A549 (cell line): ENCODE data around the gene LPAR1. TPM values are rescaled to one million over a fixed set of nuclear protein-coding genes. Genes with fewer than 3 reads are reported as not detected.

Experiments
- ATAC-seq, 2 experiments: fragments of 200-7000 bp in 1 of 2; fragments of >200 bp in 1 of 2; cut with Nextera tagmentation in 1 of 2; cut with Tn5 transposase in 1 of 2; 3 replicates each; pipeline versions ENCODE4 v1.8.0 to v1.9.1; 2018 to 2020; ENCODE audit warnings: mild to moderate bottlenecking in 1 of 2, moderate library complexity in 1 of 2
- CTCF ChIA-PET: fragments of 300-600 bp; sonication (Branson Sonifier 250); formaldehyde crosslinking; extraction: SDS; loops from one replicate; lab custom pipeline; 2021; ENCODE audit warnings: antibody characterized with exemption, inconsistent platforms; lab: Yijun Ruan, JAX
- POLR2A ChIA-PET: fragments of 350-600 bp; formaldehyde crosslinking; extraction: SDS; loops from one replicate; lab custom pipeline; 2021; ENCODE audit warnings: antibody characterized with exemption, inconsistent platforms; lab: Yijun Ruan, JAX
- DNase-seq, 2 experiments: peaks; one replicate each; pipeline versions ENCODE4 v3.0.0 to v3.0.0-alpha.2; 2011 to 2016; ENCODE audit warnings: low read depth in 1 of 2, low spot score in 1 of 2
- FAIRE-seq: peaks from 2 replicates; lab custom pipeline; 2011; peaks lifted over from hg19 to GRCh38; lab: Jason Lieb, UNC
- H3K27ac ChIP-seq, 2 experiments: fragments of >200 bp; sonication (Bioruptor Twin); formaldehyde crosslinking; 3 replicates each; pipeline ENCODE4 v1.5.1; 2016 to 2017
- H3K4me1 ChIP-seq: fragments of >200 bp; sonication (Bioruptor Twin); formaldehyde crosslinking; 3 replicates; pipeline ENCODE4 v1.6.1; 2016
- H3K4me2 ChIP-seq: fragments of >200 bp; sonication (Bioruptor Twin); formaldehyde crosslinking; 3 replicates; pipeline ENCODE4 v1.6.1; 2016
- H3K4me3 ChIP-seq: fragments of >200 bp; sonication (Bioruptor Twin); formaldehyde crosslinking; 3 replicates; pipeline ENCODE4 v1.5.1; 2016
- H3K9me3 ChIP-seq: fragments of >200 bp; sonication (Bioruptor Twin); formaldehyde crosslinking; 3 replicates; pipeline ENCODE4 v1.6.1; 2016
- BHLHE40 ChIP-seq: IDR thresholded peaks from 2 replicates; pipeline ENCODE4 v1.6.1; 2012; ENCODE audit warnings: low read depth, low read length, inconsistent platforms
- CBX2 ChIP-seq: fragments of 200-600 bp; sonication (generic); IDR thresholded peaks from 2 replicates; pipeline ENCODE4 v1.6.1; 2016; ENCODE audit warnings: low read depth, mild to moderate bottlenecking, borderline replicate concordance
- CBX8 ChIP-seq: fragments of 200-600 bp; sonication (generic); IDR thresholded peaks from 2 replicates; pipeline ENCODE4 v1.6.1; 2016
- CEBPB ChIP-seq, 2 experiments: fragments of >200 bp in 1 of 2; sonication (Bioruptor Twin) in 1 of 2; formaldehyde crosslinking in 1 of 2; IDR thresholded peaks; 2 replicates each; pipeline ENCODE4 v1.6.1; 2012 to 2016
- EHF ChIP-seq: fragments of 250-450 bp; sonication (Bioruptor Pico); IDR thresholded peaks from 2 replicates; pipeline ENCODE4 v1.5.0; 2020; ENCODE audit warnings: mild to moderate bottlenecking
- EP300 ChIP-seq, 2 experiments: fragments of >200 bp; sonication (Bioruptor Twin); formaldehyde crosslinking; IDR thresholded peaks; 2 replicates in 1 of 2; 3 replicates in 1 of 2; pipeline ENCODE4 v1.6.1; 2016 to 2017
- ESRRA ChIP-seq: fragments of 150-350 bp; IDR thresholded peaks from 2 replicates; pipeline ENCODE4 v1.6.1; 2014; ENCODE audit warnings: mild to moderate bottlenecking, low read length, borderline replicate concordance
- FOSB ChIP-seq: fragments of 250-450 bp; sonication (Bioruptor Pico); IDR thresholded peaks from 2 replicates; pipeline ENCODE4 v1.5.0; 2020; ENCODE audit warnings: mild to moderate bottlenecking, moderate library complexity
- FOSL2 ChIP-seq, 2 experiments: fragments of 450-650 bp in 1 of 2; fragments of >200 bp in 1 of 2; sonication (Bioruptor Twin) in 1 of 2; formaldehyde crosslinking; IDR thresholded peaks; 2 replicates each; pipeline versions ENCODE4 v1.5.0 to v1.6.1; 2016 to 2020; ENCODE audit warnings: mild to moderate bottlenecking in 1 of 2, moderate library complexity in 1 of 2
- FOXS1 ChIP-seq: fragments of 250-450 bp; sonication (Bioruptor Pico); IDR thresholded peaks from 2 replicates; pipeline ENCODE4 v1.5.0; 2020; ENCODE audit warnings: mild to moderate bottlenecking, moderate library complexity
- HEYL ChIP-seq: fragments of 250-450 bp; sonication (Bioruptor Pico); IDR thresholded peaks from 2 replicates; pipeline ENCODE4 v1.8.0; 2021; ENCODE audit warnings: mild to moderate bottlenecking, moderate library complexity
- HOXA7 ChIP-seq: fragments of 250-450 bp; sonication (Bioruptor Pico); IDR thresholded peaks from 2 replicates; pipeline ENCODE4 v1.5.0; 2020; ENCODE audit warnings: mild to moderate bottlenecking, moderate library complexity
- HOXB13 ChIP-seq: fragments of 250-450 bp; sonication (Bioruptor Pico); IDR thresholded peaks from 2 replicates; pipeline ENCODE4 v1.5.0; 2020; ENCODE audit warnings: low read depth, mild to moderate bottlenecking, moderate library complexity
- JUNB ChIP-seq: fragments of >200 bp; sonication (Bioruptor Twin); formaldehyde crosslinking; IDR thresholded peaks from 2 replicates; pipeline ENCODE4 v1.6.1; 2016
- MAZ ChIP-seq: fragments of 150-350 bp; IDR thresholded peaks from 2 replicates; pipeline ENCODE4 v1.6.1; 2014; ENCODE audit warnings: antibody characterized with exemption, low read depth, low read length, borderline replicate concordance
- NPAS2 ChIP-seq: fragments of 250-450 bp; sonication (Bioruptor Pico); IDR thresholded peaks from 2 replicates; pipeline ENCODE4 v1.8.0; 2022; ENCODE audit warnings: mild to moderate bottlenecking, moderate library complexity, borderline replicate concordance
- NR3C1 ChIP-seq: fragments of >200 bp; sonication (Bioruptor Twin); formaldehyde crosslinking; IDR thresholded peaks from 3 replicates; pipeline ENCODE4 v1.6.1; 2017
- POLR2AphosphoS2 ChIP-seq: conservative IDR thresholded peaks from 2 replicates; pipeline ENCODE4 v1.6.1; 2012; ENCODE audit warnings: low read length, improper control_type of control experiment, inconsistent platforms
- RARB ChIP-seq: fragments of 250-450 bp; sonication (Bioruptor Pico); IDR thresholded peaks from 2 replicates; pipeline ENCODE4 v1.8.0; 2021; ENCODE audit warnings: mild to moderate bottlenecking, moderate library complexity
- RFX5 ChIP-seq: fragments of 450-650 bp; IDR thresholded peaks from 2 replicates; pipeline ENCODE4 v1.7.1; 2014; ENCODE audit warnings: antibody characterized with exemption, mild to moderate bottlenecking, moderate library complexity
- SREBF2 ChIP-seq: fragments of 450-650 bp; IDR thresholded peaks from 2 replicates; pipeline ENCODE4 v1.6.1; 2014; ENCODE audit warnings: mild to moderate bottlenecking, moderate library complexity
- TP53 ChIP-seq: fragments of 250-450 bp; sonication (Bioruptor Pico); IDR thresholded peaks from 2 replicates; pipeline ENCODE4 v1.5.0; 2021; ENCODE audit warnings: mild to moderate bottlenecking, moderate library complexity
- ZC3H11A ChIP-seq: fragments of 450-650 bp; IDR thresholded peaks from 2 replicates; pipeline ENCODE4 v1.6.1; 2014; ENCODE audit warnings: antibody characterized with exemption, mild to moderate bottlenecking
- ZFP36 ChIP-seq: fragments of 450-650 bp; IDR thresholded peaks from 2 replicates; pipeline ENCODE4 v1.6.1; 2014; ENCODE audit warnings: borderline replicate concordance; ENCODE audit not compliant: partially characterized antibody
- ZNF302 ChIP-seq: fragments of 250-450 bp; sonication (Bioruptor Pico); IDR thresholded peaks from 2 replicates; pipeline ENCODE4 v1.9.0; 2021; ENCODE audit warnings: inconsistent platforms, mild to moderate bottlenecking, moderate library complexity
- WGBS: methylation state at CpG from one replicate; pipeline ENCODE4 v1.1.6; 2017; ENCODE audit errors: missing lambda C conversion rate; 5-methylcytosine and 5-hydroxymethylcytosine counted together
- polyA plus RNA-seq, 4 experiments: library from polyadenylated mRNA; depleted of rRNA in 3 of 4; stranded (reverse); fragments of >200 nt; fragmentation: RNase III in 1 of 4; extraction: RNeasy Plus Mini Kit Qiagen cat#74134 plus additional on column Dnase treatment in 1 of 4; gene quantifications; 2 replicates in 3 of 4; 3 replicates in 1 of 4; pipeline ENCODE4 v1.2.3, GENCODE V29; 2011 to 2017
- TF ChIP-seq, protein P1 (sequence below): fragments of >200 bp; sonication (Bioruptor Twin); formaldehyde crosslinking; IDR thresholded peaks from 3 replicates; pipeline ENCODE4 v1.6.1; 2016
- TF ChIP-seq, protein P2 (sequence below): fragments of 250-450 bp; sonication (Bioruptor Pico); IDR thresholded peaks from 2 replicates; pipeline ENCODE4 v1.5.0; 2021; ENCODE audit warnings: mild to moderate bottlenecking, moderate library complexity, borderline replicate concordance
- TF ChIP-seq, protein P3 (sequence below): fragments of 250-450 bp; sonication (Bioruptor Pico); IDR thresholded peaks from 2 replicates; pipeline ENCODE4 v1.5.0; 2020; ENCODE audit warnings: low read depth, mild to moderate bottlenecking, moderate library complexity
- TF ChIP-seq, protein P4 (sequence below): IDR thresholded peaks from 2 replicates; pipeline ENCODE4 v1.6.1; 2012

The LPAR1 gene
- polyA plus RNA-seq, 2 of the 4 experiments (the other 2 are of a cell fraction) = 15.8 to 33.7 TPM

DNA sequence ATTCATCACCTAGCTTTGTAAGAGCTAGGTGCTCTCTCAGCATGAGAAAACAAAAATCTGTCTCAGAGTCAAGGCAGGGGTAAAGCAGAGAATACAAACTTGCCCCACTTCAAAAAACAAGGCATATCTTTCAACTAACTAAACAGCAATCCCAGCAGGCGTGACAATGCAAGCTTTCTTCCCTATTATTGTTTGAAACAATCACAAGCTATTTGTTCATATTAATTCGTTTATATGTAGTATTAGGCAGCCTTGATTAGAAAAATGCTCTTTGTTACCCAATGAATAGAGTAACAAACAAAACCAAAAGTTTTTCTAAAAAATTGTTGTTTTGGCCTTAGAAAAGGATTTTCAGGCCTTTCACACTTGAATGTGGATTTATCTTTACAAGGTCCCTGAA, 71.1 kb downstream of the LPAR1 start:
- Histone ChIP-seq H3K4me1 (peaks cover 19% of the 10 kb centered on the region), H3K4me3 (no peak overlapping the region), H3K27ac (no peak overlapping the region), H3K9me3 (no peaks in the 10 kb centered on the region), H3K4me2 (no peak overlapping the region)
- TF ChIP-seq MAZ = no peak
- TF ChIP-seq, protein P1, sequence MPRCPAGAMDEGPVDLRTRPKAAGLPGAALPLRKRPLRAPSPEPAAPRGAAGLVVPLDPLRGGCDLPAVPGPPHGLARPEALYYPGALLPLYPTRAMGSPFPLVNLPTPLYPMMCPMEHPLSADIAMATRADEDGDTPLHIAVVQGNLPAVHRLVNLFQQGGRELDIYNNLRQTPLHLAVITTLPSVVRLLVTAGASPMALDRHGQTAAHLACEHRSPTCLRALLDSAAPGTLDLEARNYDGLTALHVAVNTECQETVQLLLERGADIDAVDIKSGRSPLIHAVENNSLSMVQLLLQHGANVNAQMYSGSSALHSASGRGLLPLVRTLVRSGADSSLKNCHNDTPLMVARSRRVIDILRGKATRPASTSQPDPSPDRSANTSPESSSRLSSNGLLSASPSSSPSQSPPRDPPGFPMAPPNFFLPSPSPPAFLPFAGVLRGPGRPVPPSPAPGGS = no peak
- no peak for TF ChIP-seq JUNB
- TF ChIP-seq HOXB13 (CRISPR knock-in tag) = no peak
- no peak for TF ChIP-seq RFX5
- TF ChIP-seq, protein P2, sequence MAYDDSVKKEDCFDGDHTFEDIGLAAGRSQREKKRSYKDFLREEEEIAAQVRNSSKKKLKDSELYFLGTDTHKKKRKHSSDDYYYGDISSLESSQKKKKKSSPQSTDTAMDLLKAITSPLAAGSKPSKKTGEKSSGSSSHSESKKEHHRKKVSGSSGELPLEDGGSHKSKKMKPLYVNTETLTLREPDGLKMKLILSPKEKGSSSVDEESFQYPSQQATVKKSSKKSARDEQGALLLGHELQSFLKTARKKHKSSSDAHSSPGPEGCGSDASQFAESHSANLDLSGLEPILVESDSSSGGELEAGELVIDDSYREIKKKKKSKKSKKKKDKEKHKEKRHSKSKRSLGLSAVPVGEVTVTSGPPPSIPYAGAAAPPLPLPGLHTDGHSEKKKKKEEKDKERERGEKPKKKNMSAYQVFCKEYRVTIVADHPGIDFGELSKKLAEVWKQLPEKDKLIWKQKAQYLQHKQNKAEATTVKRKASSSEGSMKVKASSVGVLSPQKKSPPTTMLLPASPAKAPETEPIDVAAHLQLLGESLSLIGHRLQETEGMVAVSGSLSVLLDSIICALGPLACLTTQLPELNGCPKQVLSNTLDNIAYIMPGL (CRISPR knock-in tag) = no peak
- TF ChIP-seq RARB (CRISPR knock-in tag) = no peak
- no peak for TF ChIP-seq CEBPB (IDR thresholded peaks at IDR 0.05)
- TF ChIP-seq CBX8 = no peak
- no peak for TF ChIP-seq HOXA7 (CRISPR knock-in tag)
- no peak for TF ChIP-seq FOSL2 (IDR thresholded peaks at IDR 0.05)
- TF ChIP-seq FOSL2 (CRISPR knock-in tag; IDR thresholded peaks at IDR 0.05) = no peak
- TF ChIP-seq NR3C1 = no peak
- TF ChIP-seq ESRRA = no peak
- TF ChIP-seq FOSB (CRISPR knock-in tag) = no peak
- TF ChIP-seq, protein P3, sequence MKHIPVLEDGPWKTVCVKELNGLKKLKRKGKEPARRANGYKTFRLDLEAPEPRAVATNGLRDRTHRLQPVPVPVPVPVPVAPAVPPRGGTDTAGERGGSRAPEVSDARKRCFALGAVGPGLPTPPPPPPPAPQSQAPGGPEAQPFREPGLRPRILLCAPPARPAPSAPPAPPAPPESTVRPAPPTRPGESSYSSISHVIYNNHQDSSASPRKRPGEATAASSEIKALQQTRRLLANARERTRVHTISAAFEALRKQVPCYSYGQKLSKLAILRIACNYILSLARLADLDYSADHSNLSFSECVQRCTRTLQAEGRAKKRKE (CRISPR knock-in tag) = no peak
- no peak for TF ChIP-seq HEYL (CRISPR knock-in tag)
- no peak for TF ChIP-seq ZFP36
- ChIA-PET POLR2A (no interaction called here), CTCF (no interaction called here)
- no peak for ATAC-seq
- WGBS = 93% methylated on average over 2 of the region's 2 CpGs
- DNase-seq = no peak
- FAIRE-seq = no peak

DNA sequence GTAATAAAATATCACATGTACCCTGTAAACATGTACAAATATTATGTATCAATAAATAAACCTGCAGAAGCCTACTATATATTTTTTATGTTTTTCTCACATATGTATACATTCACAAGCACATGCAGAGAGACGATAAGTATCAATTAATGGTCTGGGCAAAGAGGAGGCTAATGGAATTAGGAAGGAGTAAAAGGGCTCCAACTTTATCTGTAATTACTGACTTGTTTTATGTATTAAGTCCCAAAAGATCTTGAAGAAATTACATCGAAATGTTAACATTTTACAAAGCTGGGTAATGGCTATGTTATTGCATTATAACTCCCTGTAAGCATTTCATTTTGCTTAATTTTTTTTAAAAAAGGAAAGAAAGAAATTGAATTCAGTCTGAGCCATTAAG, 78.0 kb downstream of the LPAR1 start:
- H3K4me3 ChIP-seq = no peak overlapping the region
- ChIA-PET POLR2A (no interaction called here), CTCF (no interaction called here)
- ATAC-seq = no peak
- no peaks in the 10 kb centered on the region for H3K4me1 ChIP-seq
- 80% methylated on average over 2 of the region's 2 CpGs for WGBS
- no peak overlapping the region for H3K27ac ChIP-seq
- no peak for DNase-seq
- no peak overlapping the region for H3K4me2 ChIP-seq
- TF ChIP-seq FOSL2 (IDR thresholded peaks at IDR 0.05) (no peak), FOSL2 (CRISPR knock-in tag; IDR thresholded peaks at IDR 0.05) (no peak), FOXS1 (CRISPR knock-in tag) (no peak), SREBF2 (no peak), ZC3H11A (no peak), TP53 (CRISPR knock-in tag) (no peak), ZNF302 (CRISPR knock-in tag) (no peak), HEYL (CRISPR knock-in tag) (no peak), EHF (CRISPR knock-in tag) (no peak), JUNB (no peak), CBX2 (no peak), NPAS2 (no peak), BHLHE40 (no peak), POLR2AphosphoS2 (no peak), NR3C1 (no peak), EP300 (IDR thresholded peaks at IDR 0.05) (no peak), ESRRA (no peak)
- TF ChIP-seq, protein P4, sequence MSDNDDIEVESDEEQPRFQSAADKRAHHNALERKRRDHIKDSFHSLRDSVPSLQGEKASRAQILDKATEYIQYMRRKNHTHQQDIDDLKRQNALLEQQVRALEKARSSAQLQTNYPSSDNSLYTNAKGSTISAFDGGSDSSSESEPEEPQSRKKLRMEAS = no peak
- TF ChIP-seq, protein P2 (CRISPR knock-in tag) = no peak
- TF ChIP-seq, all 56 proteins: peak for 0
- peaks cover 17% of the 10 kb centered on the region for H3K9me3 ChIP-seq
- FAIRE-seq = no peak
